GM21515 (cell line): ENCODE results near the gene RCOR1.

ENCODE experiments used
- ATAC-seq: cut with Tn5 transposase; IDR thresholded peaks from one replicate; pipeline ENCODE4 v1.9.1; 2021; ENCODE audit not compliant: unreplicated experiment

Gene RCOR1

DNA sequence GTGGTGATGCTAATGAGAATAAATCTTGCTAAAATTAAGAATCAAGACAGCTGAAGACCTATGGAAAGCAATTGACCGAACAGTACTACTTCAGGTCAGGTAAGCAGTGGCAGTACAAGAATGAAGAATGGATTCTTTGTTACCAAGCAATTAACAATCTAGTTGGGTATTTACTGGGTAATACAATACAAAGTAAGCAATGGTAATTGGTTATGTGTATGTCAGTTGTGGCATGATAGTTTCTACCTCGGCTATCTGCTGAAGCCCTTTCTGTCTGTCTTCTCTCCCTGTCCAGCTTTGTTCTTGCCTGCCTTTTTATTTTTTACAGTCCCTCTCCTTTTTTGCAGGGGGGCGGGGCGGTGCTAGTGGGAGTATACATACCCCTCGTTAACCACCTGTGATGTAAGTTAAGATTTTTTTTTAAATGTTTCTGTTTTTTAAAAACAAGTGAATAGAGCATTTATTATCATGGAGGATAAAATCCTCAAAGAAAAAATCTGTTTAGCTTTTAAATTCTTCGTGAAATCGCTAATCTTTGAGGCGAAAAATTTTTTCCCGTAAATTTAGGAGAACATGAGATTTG lies 75.9 kb downstream of the RCOR1 start:
- ATAC-seq, result no peak

- no peak for ATAC-seq
These were observed 79.0 kb downstream of the RCOR1 start for GRCh38 chr14:102671410-102671809.

DNA sequence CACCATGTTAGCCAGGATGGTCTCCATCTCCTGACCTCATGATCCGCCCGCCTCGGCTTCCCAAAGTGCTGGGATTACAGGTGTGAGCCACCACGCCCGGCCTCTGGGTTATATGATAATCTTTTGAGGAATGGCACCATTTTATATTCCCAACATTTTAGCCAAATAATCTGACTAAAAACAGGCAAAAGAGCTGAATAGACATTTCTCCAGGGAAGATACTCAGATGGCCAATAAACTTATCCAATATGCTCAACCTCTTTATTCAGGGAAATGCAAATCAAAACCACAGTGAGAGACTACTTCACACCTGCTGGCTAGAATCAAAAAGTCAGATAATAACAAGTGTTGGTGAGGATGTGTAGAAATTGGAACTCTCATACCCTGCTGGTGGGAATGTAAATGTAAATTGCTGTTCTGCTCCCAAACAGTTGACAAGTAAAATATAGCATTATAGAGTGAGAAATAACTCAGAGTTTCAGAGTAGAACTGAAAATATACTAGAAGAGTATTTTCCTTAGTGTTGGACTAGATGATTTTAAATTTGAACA lies 80.0 kb downstream of the RCOR1 start:
- ATAC-seq, result no peak

- no peak for ATAC-seq
These were observed 82.9 kb downstream of the RCOR1 start for GRCh38 chr14:102675396-102675795.

GRCh38 chr14:102678394-102678793 lies 85.9 kb downstream of the RCOR1 start:
- no peak for ATAC-seq

GRCh38 chr14:102683399-102684297 lies 91.2 kb downstream of the RCOR1 start:
- no peak for ATAC-seq

DNA sequence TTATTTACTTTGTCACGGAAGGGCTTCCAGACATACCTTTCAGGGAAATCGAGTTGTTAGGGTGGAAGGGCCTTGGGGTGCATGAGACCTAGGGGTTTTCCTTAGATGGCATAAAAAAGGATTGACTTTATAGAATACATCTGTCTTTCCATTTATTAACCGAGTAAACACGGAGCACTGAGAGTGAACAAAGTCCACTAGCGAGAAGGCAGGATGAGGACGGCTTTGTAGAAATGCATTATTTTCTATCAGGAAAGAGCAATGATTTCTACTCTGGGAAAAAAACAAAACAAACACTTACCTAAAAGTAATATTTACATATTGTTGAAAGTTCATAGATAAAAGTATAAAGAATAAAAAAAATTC lies 91.8 kb downstream of the RCOR1 start:
- no peak for ATAC-seq

GRCh38 chr14:102686196-102686801 lies 93.8 kb downstream of the RCOR1 start:
- no peak for ATAC-seq

DNA sequence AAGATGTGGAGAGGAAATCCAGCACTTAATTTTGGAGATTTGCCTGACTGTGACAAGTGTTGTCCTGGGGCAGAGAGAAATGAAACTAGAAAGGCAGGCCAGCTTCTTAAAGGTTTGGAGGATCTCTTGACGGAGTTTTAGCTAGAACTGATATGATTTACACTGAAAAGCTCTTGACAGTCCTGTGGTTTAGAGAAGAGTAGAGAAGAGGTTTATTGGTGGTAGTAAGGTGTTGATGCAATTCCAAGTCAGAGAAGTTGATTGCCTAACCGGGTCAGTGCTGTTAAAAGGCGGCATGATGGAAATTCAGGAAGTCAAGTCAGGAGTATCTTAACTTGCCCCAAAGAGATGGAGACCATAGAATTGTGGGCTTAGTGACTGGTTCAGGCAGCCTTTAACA lies 95.8 kb downstream of the RCOR1 start:
- ATAC-seq, result no peak

- no peak for ATAC-seq
These were observed 98.2 kb downstream of the RCOR1 start for GRCh38 chr14:102690509-102691286.

DNA sequence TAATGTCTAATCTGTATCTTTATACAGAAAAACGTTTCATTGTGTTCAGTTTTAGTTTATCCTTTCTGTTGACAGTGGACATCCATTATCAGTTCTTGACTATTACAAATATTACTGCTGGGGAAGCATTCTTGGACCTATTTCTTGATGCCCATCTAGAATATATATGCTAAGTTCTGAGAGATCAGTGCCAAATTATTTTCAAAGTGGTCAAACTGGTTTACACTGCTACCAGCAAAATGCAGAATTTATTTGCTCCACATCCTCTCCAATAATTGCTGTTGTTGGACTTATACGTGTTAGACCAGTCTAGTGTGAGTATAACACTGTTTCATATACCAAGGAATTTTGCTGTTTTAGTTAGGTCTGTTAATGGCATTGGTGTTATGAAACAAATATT lies 99.3 kb downstream of the RCOR1 start:
- ATAC-seq, result no peak

DNA sequence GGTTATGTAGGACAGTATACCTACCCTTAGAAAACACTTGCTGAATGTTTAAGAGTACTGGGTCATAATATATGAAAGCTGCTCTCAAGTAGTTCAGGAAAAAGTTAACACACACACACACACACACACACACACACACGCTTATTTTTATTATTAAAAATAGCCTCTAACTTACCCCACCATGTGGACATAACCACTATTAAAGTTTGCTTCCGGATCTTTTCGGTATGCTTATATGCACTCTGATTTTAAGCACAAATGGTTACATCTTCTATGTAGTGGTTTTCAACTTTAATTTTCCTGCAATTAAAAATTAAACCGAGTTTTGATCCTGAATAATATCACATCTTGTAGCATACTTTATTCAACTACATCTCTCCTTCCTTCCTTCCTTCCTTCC lies 99.9 kb downstream of the RCOR1 start:
- no peak for ATAC-seq

DNA sequence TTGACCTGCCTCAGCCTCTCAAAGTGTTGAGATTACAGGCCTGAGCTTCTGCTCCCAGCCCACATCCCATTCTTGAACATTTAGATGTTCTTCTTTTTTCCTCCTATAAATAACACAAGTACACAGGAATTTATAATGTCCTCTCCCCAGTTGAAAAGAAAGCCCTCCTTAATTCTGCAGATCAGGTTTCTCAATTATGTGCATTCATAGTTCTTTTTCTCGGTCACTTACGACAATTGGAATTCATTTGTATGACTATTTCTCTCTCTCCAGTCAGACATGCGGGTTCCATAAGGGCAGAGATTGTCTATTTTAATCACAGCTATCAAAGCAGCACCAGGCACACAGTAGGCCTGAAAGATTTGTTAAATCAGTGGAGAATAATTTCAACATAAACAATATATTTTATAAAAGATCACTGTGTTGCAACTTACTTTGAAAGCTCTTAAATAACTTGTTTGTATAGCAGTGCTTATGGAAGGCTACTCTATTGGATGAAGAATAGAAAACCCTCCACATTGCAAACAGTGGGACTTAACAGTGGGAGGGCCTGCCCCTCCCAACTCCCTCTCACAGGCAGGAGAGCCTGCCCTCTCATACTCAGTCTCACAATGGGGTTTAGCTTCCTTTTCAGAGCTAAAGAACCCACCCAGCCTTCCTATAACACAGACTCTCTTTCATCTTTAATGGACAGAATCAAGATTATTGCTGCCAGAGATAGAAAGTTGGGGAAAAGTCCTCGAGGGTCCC lies 100.7 kb downstream of the RCOR1 start:
- no peak for ATAC-seq

DNA sequence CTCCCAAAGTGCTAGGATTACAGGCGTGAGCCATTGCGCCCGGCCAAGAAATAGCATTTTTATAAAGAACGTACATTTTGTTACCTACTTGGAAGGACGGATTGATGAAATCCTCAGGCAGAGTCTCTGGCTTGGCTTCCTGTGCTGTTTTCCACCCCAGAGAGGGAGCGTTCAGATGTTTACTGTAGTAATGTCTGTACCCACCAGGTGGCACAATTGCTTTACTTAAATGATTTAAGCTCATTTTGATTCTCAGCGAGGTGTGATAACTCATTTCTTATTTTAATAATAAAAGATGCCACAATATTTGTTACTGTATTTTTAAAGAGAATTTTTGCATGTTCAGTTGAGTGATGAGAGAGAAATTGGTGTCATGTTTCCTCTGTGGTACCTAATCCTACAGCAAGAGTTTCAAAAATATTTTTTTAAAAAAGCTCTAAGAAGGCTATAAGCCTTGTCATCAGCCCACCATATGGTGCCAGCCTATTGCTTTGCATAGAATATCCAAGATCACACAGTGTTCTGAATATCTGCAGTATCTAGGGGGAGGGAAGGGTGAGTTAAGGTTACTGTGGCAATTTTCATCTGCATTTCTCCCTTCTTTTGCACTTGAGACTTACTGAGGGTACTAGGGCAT lies 102.2 kb downstream of the RCOR1 start:
- no peak for ATAC-seq

DNA sequence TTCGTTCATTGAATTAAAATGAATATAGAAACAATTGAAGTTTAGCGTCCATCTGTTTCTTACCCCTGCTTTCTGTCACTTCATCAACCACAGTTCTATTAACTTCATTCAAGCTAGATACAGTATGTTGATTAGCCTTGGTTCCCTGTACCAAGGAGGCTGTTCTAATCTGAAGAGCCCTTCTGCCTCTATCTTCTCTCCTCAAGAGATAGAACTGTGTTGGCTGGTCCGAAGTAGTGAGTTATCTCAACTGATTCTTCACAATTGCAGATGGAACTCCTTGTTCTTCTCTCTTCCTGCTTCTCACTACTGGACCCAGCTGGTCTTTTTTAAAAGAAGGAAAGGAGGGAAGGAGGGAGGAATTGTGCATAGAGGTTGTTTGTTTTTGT lies 102.7 kb downstream of the RCOR1 start:
- no peak for ATAC-seq

GRCh38 chr14:102696332-102696731 lies 103.9 kb downstream of the RCOR1 start:
- ATAC-seq, result no peak

- no peak for ATAC-seq
These were observed 104.5 kb downstream of the RCOR1 start for GRCh38 chr14:102696856-102697495.

DNA sequence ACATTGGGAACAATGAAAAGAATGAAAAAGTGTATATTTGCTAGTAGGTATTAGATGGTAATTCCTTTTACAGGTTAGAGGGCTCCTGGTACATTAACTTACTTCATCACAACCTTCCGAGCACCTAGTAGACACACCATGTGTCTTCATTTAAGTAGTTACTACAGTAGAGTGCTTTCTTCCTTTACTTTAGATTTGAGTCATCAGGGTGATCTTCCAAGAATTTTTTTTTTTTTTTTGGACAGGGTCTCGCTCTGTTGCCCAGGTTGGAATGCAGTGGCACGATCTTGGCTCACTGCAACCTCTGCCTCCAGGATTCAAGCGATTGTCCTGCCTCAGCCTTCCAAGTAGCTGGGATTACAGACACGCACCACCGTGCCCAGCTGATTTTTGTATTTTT lies 105.1 kb downstream of the RCOR1 start:
- ATAC-seq, result no peak

DNA sequence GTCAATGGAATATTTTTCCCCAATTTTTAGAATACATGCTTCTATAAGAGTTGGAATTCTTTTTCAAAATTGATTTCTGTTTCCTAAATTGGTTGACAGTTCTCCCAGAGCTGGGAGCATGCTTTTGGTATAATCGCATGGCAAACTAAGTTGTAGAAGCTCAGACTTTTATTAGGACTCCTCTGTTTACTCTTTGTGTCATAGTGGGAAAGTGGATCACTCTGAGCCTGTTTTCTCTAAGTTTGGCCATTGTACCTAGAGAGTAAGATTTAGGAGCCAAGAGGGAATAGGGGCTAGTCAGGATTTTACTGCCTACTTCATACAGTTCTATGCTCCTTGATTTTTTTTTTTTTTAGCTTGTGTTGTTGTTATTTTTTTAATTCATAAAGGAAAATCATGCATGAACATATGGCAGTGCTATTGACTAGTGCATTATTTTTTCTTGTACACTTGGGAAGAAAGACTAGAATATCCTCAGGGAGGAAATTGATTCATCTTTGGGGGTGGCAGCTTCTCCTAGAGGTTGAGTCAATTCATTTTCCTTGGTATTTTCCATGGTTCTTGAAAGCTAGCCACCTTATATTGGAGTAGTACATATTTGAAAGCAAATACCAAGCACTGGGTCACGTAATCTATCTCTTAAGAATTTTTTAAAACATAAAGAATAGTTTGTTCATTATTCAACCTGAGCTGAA lies 107.1 kb downstream of the RCOR1 start:
- ATAC-seq, result no peak
